ENCODE data around the gene BCAR3. TPM values are rescaled to one million over a fixed set of nuclear protein-coding genes. Genes with fewer than 3 reads are reported as not detected.
A peak's percentile ranks its signal among the peaks of the same experiment; 100 is the strongest.

Gene BCAR3
- total RNA-seq, 4 donors from 2014 or later: 15.9 to 49.6 (median 30.8) TPM

DNA sequence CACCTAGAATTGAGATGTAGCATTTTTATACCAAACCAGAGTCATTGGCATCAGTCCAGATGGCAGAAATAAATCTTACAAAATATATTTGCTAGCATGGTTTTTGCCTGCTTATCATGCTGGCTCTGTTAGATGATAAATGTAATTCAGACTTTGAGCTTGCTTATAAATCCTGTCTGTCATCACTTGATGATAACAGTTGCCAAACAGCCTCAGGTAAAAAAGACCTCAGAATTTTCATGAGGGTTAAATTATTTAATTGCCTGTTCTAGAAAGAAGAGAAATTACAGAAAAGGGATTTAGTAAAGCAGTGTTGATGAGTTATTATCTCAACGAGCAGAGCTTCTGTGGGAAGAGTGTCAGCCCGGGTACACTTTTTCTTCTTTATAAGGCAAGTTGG, 150.4 kb downstream of the BCAR3 start:
- no peak for DNase-seq (ENCODE audit: low spot score in 2 of 2)
- no peaks in the 10 kb centered on the region for H3K27me3 ChIP-seq
- H3K4me3 ChIP-seq: no peak overlapping the region
- WGBS: 82% methylated on average over 2 of the region's 2 CpGs
- TF ChIP-seq POLR2AphosphoS5 (IDR thresholded peaks at IDR 0.05) (no peak), EP300 (IDR thresholded peaks at IDR 0.05) (no peak), POLR2A (IDR thresholded peaks at IDR 0.05) (no peak)
- TF ChIP-seq, protein P1, sequence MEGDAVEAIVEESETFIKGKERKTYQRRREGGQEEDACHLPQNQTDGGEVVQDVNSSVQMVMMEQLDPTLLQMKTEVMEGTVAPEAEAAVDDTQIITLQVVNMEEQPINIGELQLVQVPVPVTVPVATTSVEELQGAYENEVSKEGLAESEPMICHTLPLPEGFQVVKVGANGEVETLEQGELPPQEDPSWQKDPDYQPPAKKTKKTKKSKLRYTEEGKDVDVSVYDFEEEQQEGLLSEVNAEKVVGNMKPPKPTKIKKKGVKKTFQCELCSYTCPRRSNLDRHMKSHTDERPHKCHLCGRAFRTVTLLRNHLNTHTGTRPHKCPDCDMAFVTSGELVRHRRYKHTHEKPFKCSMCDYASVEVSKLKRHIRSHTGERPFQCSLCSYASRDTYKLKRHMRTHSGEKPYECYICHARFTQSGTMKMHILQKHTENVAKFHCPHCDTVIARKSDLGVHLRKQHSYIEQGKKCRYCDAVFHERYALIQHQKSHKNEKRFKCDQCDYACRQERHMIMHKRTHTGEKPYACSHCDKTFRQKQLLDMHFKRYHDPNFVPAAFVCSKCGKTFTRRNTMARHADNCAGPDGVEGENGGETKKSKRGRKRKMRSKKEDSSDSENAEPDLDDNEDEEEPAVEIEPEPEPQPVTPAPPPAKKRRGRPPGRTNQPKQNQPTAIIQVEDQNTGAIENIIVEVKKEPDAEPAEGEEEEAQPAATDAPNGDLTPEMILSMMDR (IDR thresholded peaks at IDR 0.05): no peak
- no peaks in the 10 kb centered on the region for H3K4me1 ChIP-seq
- H3K36me3 ChIP-seq: peaks cover 13% of the 10 kb centered on the region
- no peaks in the 10 kb centered on the region for H3K9me3 ChIP-seq
- H3K27ac ChIP-seq: no peak overlapping the region

DNA sequence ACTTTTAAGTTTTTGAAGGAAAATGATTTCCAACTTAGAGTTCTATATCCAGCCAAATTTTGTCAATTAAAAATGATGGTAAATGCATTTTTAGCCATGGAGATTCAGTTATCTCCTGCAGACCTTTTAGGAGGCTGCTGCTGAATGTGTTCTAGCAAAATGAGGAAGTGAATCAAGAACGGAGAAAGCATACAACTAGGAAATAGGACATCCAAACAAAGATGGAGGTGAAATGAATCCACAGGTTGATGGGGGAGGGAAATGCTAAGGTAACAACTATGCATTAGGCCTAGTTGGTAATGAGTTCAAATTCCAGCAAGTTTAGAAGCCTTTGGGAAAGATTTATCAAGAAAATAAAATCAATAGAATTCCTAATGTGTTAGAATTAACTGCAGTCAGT, 153.2 kb downstream of the BCAR3 start:
- 85% methylated on average over 1 of the region's 1 CpG for WGBS
- DNase-seq (ENCODE audit: low spot score in 2 of 2): no peak
- Histone ChIP-seq H3K4me3 (no peak overlapping the region), H3K9me3 (no peaks in the 10 kb centered on the region), H3K36me3 (peaks cover 13% of the 10 kb centered on the region), H3K4me1 (no peaks in the 10 kb centered on the region), H3K27me3 (no peaks in the 10 kb centered on the region), H3K27ac (no peak overlapping the region)
- TF ChIP-seq EP300 (IDR thresholded peaks at IDR 0.05): no peak

DNA sequence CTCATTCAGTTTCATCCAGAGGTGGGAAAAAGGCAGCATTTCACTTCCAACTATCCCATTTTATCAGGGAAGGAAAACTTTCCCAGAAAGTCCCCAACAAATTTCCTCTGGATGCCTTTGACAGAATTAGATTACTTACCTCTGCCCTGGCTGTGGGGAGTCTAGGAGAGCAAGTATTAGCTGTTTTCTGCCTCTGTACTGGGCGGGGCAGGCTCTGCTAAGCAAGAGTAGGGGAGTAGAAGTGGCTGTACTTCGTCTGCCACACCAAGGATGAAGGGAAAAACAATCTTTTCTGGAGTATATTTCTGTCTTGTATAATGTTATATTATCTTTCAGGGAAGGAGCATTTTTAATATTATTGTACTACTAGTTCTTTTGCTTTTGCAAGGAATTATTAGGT, 155.2 kb downstream of the BCAR3 start:
- DNase-seq (ENCODE audit: low spot score in 2 of 2): no peak
- Histone ChIP-seq H3K9me3 (no peaks in the 10 kb centered on the region), H3K4me1 (no peaks in the 10 kb centered on the region), H3K4me3 (no peak overlapping the region), H3K36me3 (peaks cover 6% of the 10 kb centered on the region), H3K27me3 (no peaks in the 10 kb centered on the region), H3K27ac (peak overlapping the region; percentile 50)
- TF ChIP-seq POLR2A (IDR thresholded peaks at IDR 0.05) (no peak), EP300 (IDR thresholded peaks at IDR 0.05) (no peak), POLR2AphosphoS5 (IDR thresholded peaks at IDR 0.05) (no peak)
- TF ChIP-seq, protein P1 (IDR thresholded peaks at IDR 0.05): no peak
- WGBS: 80% methylated on average over 2 of the region's 2 CpGs

DNA sequence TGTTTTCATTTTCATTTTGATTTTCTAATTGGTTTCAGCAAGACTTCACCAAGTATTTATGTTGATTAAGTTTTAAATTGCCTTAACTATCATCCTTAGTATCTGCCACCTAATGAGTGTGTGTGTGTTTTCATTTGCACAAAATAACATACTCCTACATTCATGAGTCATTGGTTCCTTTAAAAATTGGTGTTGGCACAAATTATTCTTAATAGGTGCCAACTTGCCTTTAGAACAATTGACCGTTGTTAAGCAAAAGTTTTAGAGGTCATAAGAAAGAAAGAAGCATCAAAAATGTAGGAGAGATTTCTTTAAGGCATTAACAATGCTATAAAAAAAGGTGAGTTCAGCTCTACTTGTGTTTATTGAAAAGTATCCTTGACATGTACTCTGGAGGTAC, 156.2 kb downstream of the BCAR3 start:
- peaks cover 3% of the 10 kb centered on the region for H3K36me3 ChIP-seq
- H3K4me3 ChIP-seq: no peak overlapping the region
- H3K4me1 ChIP-seq: no peaks in the 10 kb centered on the region
- H3K27ac ChIP-seq: peak overlapping the region; percentile 50
- H3K27me3 ChIP-seq: no peaks in the 10 kb centered on the region
- H3K9me3 ChIP-seq: no peaks in the 10 kb centered on the region
- TF ChIP-seq EP300 (IDR thresholded peaks at IDR 0.05) (no peak), POLR2AphosphoS5 (IDR thresholded peaks at IDR 0.05) (no peak), POLR2A (IDR thresholded peaks at IDR 0.05) (no peak)
- TF ChIP-seq, protein P1 (IDR thresholded peaks at IDR 0.05): no peak
- DNase-seq (ENCODE audit: low spot score in 2 of 2): no peak
- WGBS: 39% methylated on average over 1 of the region's 1 CpG

DNA sequence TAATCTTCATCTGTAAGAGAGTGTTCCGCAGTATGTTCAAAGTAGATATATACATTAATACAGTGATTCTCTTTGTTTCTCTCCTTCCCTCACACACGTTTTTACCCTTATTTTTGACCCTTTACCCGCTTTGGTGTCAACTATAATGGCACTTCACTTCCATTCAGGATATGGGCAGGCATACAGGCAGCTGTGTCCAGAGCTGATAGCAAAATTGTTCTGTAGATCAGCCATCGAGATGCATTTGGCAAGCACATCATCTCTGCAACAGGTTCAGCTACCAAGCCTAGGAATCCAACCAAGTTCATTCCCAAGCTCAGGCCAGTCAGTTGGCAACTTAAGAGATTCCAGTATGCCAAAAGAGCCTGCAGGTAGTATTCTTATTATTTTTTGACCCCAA, 158.9 kb downstream of the BCAR3 start:
- H3K4me1 ChIP-seq: peaks cover 3% of the 10 kb centered on the region
- H3K27me3 ChIP-seq: no peaks in the 10 kb centered on the region
- H3K36me3 ChIP-seq: no peaks in the 10 kb centered on the region
- TF ChIP-seq EP300 (IDR thresholded peaks at IDR 0.05) (no peak), POLR2AphosphoS5 (IDR thresholded peaks at IDR 0.05) (no peak), POLR2A (IDR thresholded peaks at IDR 0.05) (no peak)
- TF ChIP-seq, protein P1 (IDR thresholded peaks at IDR 0.05): no peak
- WGBS: 78% methylated on average over 4 of the region's 4 CpGs
- H3K4me3 ChIP-seq: no peak overlapping the region
- H3K9me3 ChIP-seq: no peaks in the 10 kb centered on the region
- no peak overlapping the region for H3K27ac ChIP-seq
- no peak for DNase-seq (ENCODE audit: low spot score in 2 of 2)

DNA sequence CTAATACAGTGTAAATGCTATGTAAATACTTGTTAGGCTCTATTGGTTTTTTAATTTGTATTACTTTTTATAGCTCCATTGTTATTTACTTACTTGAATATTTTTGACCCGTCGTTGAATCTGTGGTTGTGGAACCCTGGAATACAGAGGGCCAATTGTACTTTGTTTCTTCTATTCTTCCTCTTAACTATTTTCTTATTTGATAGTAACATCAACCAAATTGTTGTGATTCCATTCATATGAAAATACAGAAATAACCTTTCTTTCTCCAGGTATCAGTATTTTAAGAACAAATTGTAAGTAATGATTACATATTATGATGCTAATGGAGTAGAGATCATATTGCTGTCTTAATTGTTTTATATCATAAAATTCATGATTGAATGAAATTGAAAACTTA, 160.0 kb downstream of the BCAR3 start:
- WGBS: 83% methylated on average over 2 of the region's 2 CpGs
- Histone ChIP-seq H3K27me3 (no peaks in the 10 kb centered on the region), H3K4me3 (no peak overlapping the region), H3K9me3 (no peaks in the 10 kb centered on the region), H3K4me1 (peaks cover 3% of the 10 kb centered on the region), H3K36me3 (no peaks in the 10 kb centered on the region), H3K27ac (no peak overlapping the region)
- TF ChIP-seq, protein P1 (IDR thresholded peaks at IDR 0.05): no peak
- TF ChIP-seq POLR2AphosphoS5 (IDR thresholded peaks at IDR 0.05) (no peak), POLR2A (IDR thresholded peaks at IDR 0.05) (no peak), EP300 (IDR thresholded peaks at IDR 0.05) (no peak)
- DNase-seq (ENCODE audit: low spot score in 2 of 2): no peak

All from suprapubic skin (tissue), 4 donors.